ENCODE measurements around the gene PRKD2. TPM values are rescaled to one million over a fixed set of nuclear protein-coding genes. Genes with fewer than 3 reads are reported as not detected.
A peak's percentile ranks its signal among the peaks of the same experiment; 100 is the strongest.

The PRKD2 gene
- total and polyA plus RNA-seq, 2 experiments from 2014 or later: 53.8 to 68.0 TPM

- Histone ChIP-seq H2AFZ (no peak overlapping the region), H3K36me3 (ENCODE audit: insufficient read depth) (peaks cover 71% of the 10 kb centered on the region), H3K4me2 (no peak overlapping the region), H3K27ac (ENCODE audit: low read depth) (peak overlapping the region; percentile 84; the same call in 1 of the 2 replicates), H3K9me2 (ENCODE audit: insufficient read depth) (no peaks in the 10 kb centered on the region), H3F3A (replicated peaks; ENCODE audit: low read depth) (peaks cover 14% of the 10 kb centered on the region; the same call in 1 of the 2 replicates), H3K79me2 (replicated peaks; ENCODE audit: insufficient read depth) (0 out of 2 replicates have a peak, but pooled peaks cover 3% of the 10 kb centered on the region), H3K4me3 (no peak overlapping the region), H3K27me3 (ENCODE audit: insufficient read depth) (no peaks in the 10 kb centered on the region), H4K20me1 (replicated peaks; ENCODE audit: insufficient read depth) (peaks cover 40% of the 10 kb centered on the region), H3K4me1 (ENCODE audit: insufficient read depth) (peaks cover 4% of the 10 kb centered on the region; the same call in 1 of the 2 replicates)
- no peak overlapping the region for H3K27ac Mint-ChIP-seq
- ATAC-seq (no peak), DNase-seq (ENCODE audit: low spot score) (no peak)
- peaks cover 6% of the 10 kb centered on the region for H3K27me3 Mint-ChIP-seq (ENCODE audit: insufficient read depth, low read depth, poor library complexity)
- TF ChIP-seq NANOG (IDR thresholded peaks at IDR 0.05; ENCODE audit: borderline replicate concordance): no peak
- TF ChIP-seq, protein P1, sequence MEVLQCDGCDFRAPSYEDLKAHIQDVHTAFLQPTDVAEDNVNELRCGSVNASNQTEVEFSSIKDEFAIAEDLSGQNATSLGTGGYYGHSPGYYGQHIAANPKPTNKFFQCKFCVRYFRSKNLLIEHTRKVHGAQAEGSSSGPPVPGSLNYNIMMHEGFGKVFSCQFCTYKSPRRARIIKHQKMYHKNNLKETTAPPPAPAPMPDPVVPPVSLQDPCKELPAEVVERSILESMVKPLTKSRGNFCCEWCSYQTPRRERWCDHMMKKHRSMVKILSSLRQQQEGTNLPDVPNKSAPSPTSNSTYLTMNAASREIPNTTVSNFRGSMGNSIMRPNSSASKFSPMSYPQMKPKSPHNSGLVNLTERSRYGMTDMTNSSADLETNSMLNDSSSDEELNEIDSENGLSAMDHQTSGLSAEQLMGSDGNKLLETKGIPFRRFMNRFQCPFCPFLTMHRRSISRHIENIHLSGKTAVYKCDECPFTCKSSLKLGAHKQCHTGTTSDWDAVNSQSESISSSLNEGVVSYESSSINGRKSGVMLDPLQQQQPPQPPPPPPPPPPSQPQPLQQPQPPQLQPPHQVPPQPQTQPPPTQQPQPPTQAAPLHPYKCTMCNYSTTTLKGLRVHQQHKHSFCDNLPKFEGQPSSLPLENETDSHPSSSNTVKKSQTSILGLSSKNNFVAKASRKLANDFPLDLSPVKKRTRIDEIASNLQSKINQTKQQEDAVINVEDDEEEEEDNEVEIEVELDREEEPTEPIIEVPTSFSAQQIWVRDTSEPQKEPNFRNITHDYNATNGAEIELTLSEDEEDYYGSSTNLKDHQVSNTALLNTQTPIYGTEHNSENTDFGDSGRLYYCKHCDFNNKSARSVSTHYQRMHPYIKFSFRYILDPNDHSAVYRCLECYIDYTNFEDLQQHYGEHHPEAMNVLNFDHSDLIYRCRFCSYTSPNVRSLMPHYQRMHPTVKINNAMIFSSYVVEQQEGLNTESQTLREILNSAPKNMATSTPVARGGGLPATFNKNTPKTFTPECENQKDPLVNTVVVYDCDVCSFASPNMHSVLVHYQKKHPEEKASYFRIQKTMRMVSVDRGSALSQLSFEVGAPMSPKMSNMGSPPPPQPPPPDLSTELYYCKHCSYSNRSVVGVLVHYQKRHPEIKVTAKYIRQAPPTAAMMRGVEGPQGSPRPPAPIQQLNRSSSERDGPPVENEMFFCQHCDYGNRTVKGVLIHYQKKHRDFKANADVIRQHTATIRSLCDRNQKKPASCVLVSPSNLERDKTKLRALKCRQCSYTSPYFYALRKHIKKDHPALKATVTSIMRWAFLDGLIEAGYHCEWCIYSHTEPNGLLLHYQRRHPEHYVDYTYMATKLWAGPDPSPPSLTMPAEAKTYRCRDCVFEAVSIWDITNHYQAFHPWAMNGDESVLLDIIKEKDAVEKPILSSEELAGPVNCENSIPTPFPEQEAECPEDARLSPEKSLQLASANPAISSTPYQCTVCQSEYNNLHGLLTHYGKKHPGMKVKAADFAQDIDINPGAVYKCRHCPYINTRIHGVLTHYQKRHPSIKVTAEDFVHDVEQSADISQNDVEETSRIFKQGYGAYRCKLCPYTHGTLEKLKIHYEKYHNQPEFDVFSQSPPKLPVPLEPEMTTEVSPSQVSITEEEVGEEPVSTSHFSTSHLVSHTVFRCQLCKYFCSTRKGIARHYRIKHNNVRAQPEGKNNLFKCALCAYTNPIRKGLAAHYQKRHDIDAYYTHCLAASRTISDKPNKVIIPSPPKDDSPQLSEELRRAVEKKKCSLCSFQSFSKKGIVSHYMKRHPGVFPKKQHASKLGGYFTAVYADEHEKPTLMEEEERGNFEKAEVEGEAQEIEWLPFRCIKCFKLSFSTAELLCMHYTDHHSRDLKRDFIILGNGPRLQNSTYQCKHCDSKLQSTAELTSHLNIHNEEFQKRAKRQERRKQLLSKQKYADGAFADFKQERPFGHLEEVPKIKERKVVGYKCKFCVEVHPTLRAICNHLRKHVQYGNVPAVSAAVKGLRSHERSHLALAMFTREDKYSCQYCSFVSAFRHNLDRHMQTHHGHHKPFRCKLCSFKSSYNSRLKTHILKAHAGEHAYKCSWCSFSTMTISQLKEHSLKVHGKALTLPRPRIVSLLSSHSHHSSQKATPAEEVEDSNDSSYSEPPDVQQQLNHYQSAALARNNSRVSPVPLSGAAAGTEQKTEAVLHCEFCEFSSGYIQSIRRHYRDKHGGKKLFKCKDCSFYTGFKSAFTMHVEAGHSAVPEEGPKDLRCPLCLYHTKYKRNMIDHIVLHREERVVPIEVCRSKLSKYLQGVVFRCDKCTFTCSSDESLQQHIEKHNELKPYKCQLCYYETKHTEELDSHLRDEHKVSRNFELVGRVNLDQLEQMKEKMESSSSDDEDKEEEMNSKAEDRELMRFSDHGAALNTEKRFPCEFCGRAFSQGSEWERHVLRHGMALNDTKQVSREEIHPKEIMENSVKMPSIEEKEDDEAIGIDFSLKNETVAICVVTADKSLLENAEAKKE (CRISPR knock-in tag; IDR thresholded peaks at IDR 0.05): no peak
- TF ChIP-seq POLR2AphosphoS5 (IDR thresholded peaks at IDR 0.05; ENCODE audit: low read depth): no peak
- no peak for TF ChIP-seq EZH2 (IDR thresholded peaks at IDR 0.05; ENCODE audit: low read depth, unreplicated experiment)
- no peak for TF ChIP-seq CTCF (conservative IDR thresholded peaks at IDR 0.05; ENCODE audit: low read depth in 2 of 2)
- no peak for TF ChIP-seq CREB1 (CRISPR knock-in tag; IDR thresholded peaks at IDR 0.05; ENCODE audit: low read depth)
- TF ChIP-seq ZNF331 (CRISPR knock-in tag; IDR thresholded peaks at IDR 0.05; ENCODE audit: low read depth): no peak
- TF ChIP-seq REST (IDR thresholded peaks at IDR 0.05; ENCODE audit: unreplicated experiment): no peak
- no peak for TF ChIP-seq STAT1 (IDR thresholded peaks at IDR 0.05; ENCODE audit: unreplicated experiment)
- no peak for TF ChIP-seq ZNF114 (CRISPR knock-in tag; IDR thresholded peaks at IDR 0.05)
- TF ChIP-seq EZH2phosphoT487 (IDR thresholded peaks at IDR 0.05; ENCODE audit: unreplicated experiment): no peak
- TF ChIP-seq JUNB (IDR thresholded peaks at IDR 0.05; ENCODE audit: unreplicated experiment): no peak
- TF ChIP-seq, protein P2, sequence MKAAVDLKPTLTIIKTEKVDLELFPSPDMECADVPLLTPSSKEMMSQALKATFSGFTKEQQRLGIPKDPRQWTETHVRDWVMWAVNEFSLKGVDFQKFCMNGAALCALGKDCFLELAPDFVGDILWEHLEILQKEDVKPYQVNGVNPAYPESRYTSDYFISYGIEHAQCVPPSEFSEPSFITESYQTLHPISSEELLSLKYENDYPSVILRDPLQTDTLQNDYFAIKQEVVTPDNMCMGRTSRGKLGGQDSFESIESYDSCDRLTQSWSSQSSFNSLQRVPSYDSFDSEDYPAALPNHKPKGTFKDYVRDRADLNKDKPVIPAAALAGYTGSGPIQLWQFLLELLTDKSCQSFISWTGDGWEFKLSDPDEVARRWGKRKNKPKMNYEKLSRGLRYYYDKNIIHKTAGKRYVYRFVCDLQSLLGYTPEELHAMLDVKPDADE (IDR thresholded peaks at IDR 0.05): no peak
- H3K4me3 Mint-ChIP-seq: no peak overlapping the region; the same call in 2 of the 3 replicates
- H3K4me1 Mint-ChIP-seq: peaks cover 10% of the 10 kb centered on the region
- H3K9me3 Mint-ChIP-seq: no peaks in the 10 kb centered on the region
- peaks cover 81% of the 10 kb centered on the region for H3K36me3 Mint-ChIP-seq (ENCODE audit: low read depth)
These were observed 18.3 kb downstream of the PRKD2 start for GRCh38 chr19:46698395-46699321.
